Mononuclear cell (primary cell): ENCODE data around the gene AQP6. TPM values are rescaled to one million over a fixed set of nuclear protein-coding genes. Genes with fewer than 3 reads are reported as not detected.

Experiments used
- H3K27me3 ChIP-seq: 2 replicates; pipeline ENCODE4 v1.6.0; 2011; ENCODE audit warnings: low read length, control low read depth; ENCODE audit not compliant: insufficient read depth
- H3K4me1 ChIP-seq: 2 replicates; pipeline ENCODE4 v1.5.1; 2011; ENCODE audit warnings: mild to moderate bottlenecking, low read length, control low read depth; ENCODE audit not compliant: insufficient read depth
- H3K4me3 ChIP-seq: 2 replicates; pipeline ENCODE4 v1.5.1; 2011; ENCODE audit warnings: mild to moderate bottlenecking, low read length, moderate library complexity
- H3K9me3 ChIP-seq: 2 replicates; pipeline ENCODE4 v1.5.1; 2011; ENCODE audit warnings: low read depth, mild to moderate bottlenecking, control low read depth, low read length
- total RNA-seq: library from RNA; depleted of rRNA; stranded (reverse); fragments of >200 nt; gene quantifications from one replicate; pipeline ENCODE4 v1.2.3, GENCODE V29; 2012

Gene AQP6
- total RNA-seq, 1 donor: not detected

GRCh38 chr12:49948866-49949845 is 23.6 kb upstream of the AQP6 start:
- peaks cover 18% of the 10 kb centered on the region for H3K4me1 ChIP-seq
- H3K9me3 ChIP-seq: no peaks in the 10 kb centered on the region
- peaks cover 9% of the 10 kb centered on the region for H3K27me3 ChIP-seq
- H3K4me3 ChIP-seq: no peak overlapping the region

GRCh38 chr12:49949866-49950265 is 22.9 kb upstream of the AQP6 start:
- Histone ChIP-seq H3K9me3 (no peaks in the 10 kb centered on the region), H3K4me3 (no peak overlapping the region), H3K4me1 (peaks cover 16% of the 10 kb centered on the region), H3K27me3 (peaks cover 16% of the 10 kb centered on the region)

- Histone ChIP-seq H3K9me3 (no peaks in the 10 kb centered on the region), H3K4me3 (no peak within 1 kb of the TSS), H3K4me1 (peaks cover 14% of the 10 kb centered on the region), H3K27me3 (peaks cover 23% of the 10 kb centered on the region)
Measured at GRCh38 chr12:49950273-49951251, 22.2 kb upstream of the AQP6 start, which contains the start of gene AQP2. Gene AQP2, plus strand, starts transcription at chr12:49950737. Its CDS starts 94 bp downstream, at chr12:49950831.

GRCh38 chr12:49951411-49952240 is 21.1 kb upstream of the AQP6 start:
- Histone ChIP-seq H3K9me3 (no peaks in the 10 kb centered on the region), H3K27me3 (peaks cover 34% of the 10 kb centered on the region), H3K4me3 (no peak overlapping the region), H3K4me1 (peaks cover 23% of the 10 kb centered on the region)

GRCh38 chr12:49952391-49953055 is 20.2 kb upstream of the AQP6 start:
- peaks cover 23% of the 10 kb centered on the region for H3K4me1 ChIP-seq
- H3K9me3 ChIP-seq: no peaks in the 10 kb centered on the region
- H3K4me3 ChIP-seq: no peak overlapping the region
- peaks cover 43% of the 10 kb centered on the region for H3K27me3 ChIP-seq

GRCh38 chr12:49953151-49953550 is 19.6 kb upstream of the AQP6 start:
- peaks cover 49% of the 10 kb centered on the region for H3K27me3 ChIP-seq
- H3K4me3 ChIP-seq: no peak overlapping the region
- no peaks in the 10 kb centered on the region for H3K9me3 ChIP-seq
- peaks cover 23% of the 10 kb centered on the region for H3K4me1 ChIP-seq

GRCh38 chr12:49953961-49954846 is 18.5 kb upstream of the AQP6 start:
- H3K27me3 ChIP-seq: peaks cover 60% of the 10 kb centered on the region

GRCh38 chr12:49954863-49955830 is 17.6 kb upstream of the AQP6 start:
- H3K9me3 ChIP-seq: no peaks in the 10 kb centered on the region
- no peak overlapping the region for H3K4me3 ChIP-seq
- peaks cover 69% of the 10 kb centered on the region for H3K27me3 ChIP-seq
- H3K4me1 ChIP-seq: peaks cover 13% of the 10 kb centered on the region

More at GRCh38 chr12:49953961-49954846, 18.5 kb upstream of the AQP6 start:
- Histone ChIP-seq H3K4me1 (peaks cover 15% of the 10 kb centered on the region), H3K4me3 (no peak overlapping the region), H3K9me3 (no peaks in the 10 kb centered on the region)

- Histone ChIP-seq H3K27me3 (peaks cover 78% of the 10 kb centered on the region), H3K4me3 (no peak overlapping the region), H3K9me3 (no peaks in the 10 kb centered on the region), H3K4me1 (peaks cover 15% of the 10 kb centered on the region)
Measured at GRCh38 chr12:49955899-49956662, 16.7 kb upstream of the AQP6 start.

- Histone ChIP-seq H3K27me3 (peaks cover 78% of the 10 kb centered on the region), H3K4me1 (peaks cover 17% of the 10 kb centered on the region), H3K4me3 (no peak overlapping the region), H3K9me3 (no peaks in the 10 kb centered on the region)
Measured at GRCh38 chr12:49956663-49957569, 15.8 kb upstream of the AQP6 start.

- Histone ChIP-seq H3K4me3 (no peak overlapping the region), H3K4me1 (peaks cover 17% of the 10 kb centered on the region), H3K27me3 (peaks cover 80% of the 10 kb centered on the region), H3K9me3 (no peaks in the 10 kb centered on the region)
Measured at GRCh38 chr12:49957570-49957967, 15.2 kb upstream of the AQP6 start.
